IPS-NIHi11 (cell line): ENCODE data around the gene RPL10A.
A peak's percentile ranks its signal among the peaks of the same experiment; 100 is the strongest.

Source experiments
- DNase-seq: peaks from one replicate; pipeline ENCODE4 v3.0.0; 2012; ENCODE audit warnings: mixed read lengths, low spot score

RPL10A gene

GRCh38 chr6:35476004-35476403, 7.8 kb downstream of the RPL10A start:
- DNase-seq, result no peak

- DNase-seq, result no peak
These were observed 8.8 kb downstream of the RPL10A start for GRCh38 chr6:35477028-35477427.

GRCh38 chr6:35477551-35478179, 9.5 kb downstream of the RPL10A start:
- DNase-seq, result no peak

DNA sequence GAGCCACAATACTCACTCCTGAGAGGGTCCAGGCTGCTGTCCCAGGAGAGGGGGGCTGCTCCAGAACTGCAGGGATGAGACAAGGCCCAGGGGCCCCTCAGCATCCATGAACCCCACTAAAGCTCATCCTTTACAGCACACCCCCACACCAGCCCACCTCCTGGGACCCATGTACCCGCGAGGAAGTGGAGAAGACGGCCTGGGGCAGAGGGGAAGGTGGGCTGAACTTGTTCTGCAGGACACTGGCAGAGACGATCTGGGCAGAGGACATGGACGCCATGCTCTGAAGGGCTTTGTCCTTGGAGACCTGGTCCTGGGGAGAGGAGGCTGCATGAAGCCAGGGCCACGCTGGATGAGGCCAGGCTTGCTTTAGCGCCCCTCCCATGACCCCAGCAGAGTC, 10.1 kb downstream of the RPL10A start:
- no peak for DNase-seq

- no peak for DNase-seq
These were observed 12.0 kb downstream of the RPL10A start for GRCh38 chr6:35480176-35480575.

DNA sequence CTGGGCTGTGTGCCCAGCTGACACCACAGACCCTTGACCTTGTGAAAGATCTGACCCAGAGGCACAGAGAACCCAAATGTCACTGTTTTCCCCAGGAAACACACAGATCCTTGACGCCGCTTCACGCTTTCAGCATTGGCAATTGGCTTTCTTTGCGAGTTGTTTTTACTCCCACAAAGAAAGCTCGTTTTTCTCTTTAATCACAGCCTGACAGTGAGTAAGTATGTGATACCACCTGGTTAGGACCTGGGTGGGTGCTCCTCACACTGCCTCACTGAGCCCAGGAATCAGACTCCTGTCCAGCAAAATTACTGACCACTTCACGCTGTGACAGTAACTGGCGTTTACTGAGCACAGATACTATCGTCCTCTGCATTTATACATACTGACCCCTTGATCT, 13.0 kb downstream of the RPL10A start:
- DNase-seq, result no peak

DNA sequence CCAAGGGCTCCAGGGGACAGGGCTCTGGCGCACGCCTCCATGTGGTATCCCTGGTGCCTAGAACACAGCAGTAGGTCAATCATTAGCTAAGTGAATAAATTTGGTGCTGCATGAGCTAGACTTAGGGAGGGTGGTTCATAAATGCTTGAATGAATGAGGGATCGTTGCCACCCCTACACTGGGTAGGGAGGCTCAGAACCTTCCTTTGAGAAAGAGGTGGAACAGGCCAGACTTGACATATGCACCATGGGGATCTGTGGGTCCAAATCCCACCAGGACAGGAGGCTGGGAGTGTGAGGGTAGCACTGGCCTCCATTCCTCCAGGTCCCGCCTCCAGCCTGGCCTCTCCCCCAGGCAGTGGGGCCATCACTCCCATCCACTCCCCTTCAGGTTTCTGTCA, 14.9 kb downstream of the RPL10A start:
- DNase-seq, result no peak

DNA sequence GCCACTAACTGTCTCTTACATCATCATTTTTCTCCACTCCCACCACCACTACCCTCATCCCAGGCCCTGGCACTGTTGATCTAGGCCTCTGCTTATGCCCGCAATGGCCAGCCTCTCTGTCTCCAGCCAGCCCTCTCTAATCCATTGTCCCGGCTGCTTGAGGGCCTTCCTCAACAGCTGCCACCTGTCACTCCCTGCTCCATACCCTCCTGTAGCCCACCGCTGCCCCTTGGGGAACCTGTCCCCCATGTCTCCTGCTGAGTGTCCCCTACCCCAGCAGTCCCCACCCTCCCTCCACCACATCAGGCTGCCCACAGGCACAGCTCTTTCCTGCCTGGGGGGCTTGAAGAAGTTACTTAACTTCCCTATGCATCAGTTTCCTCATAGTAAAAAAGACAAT, 15.3 kb downstream of the RPL10A start:
- DNase-seq, result no peak

- DNase-seq, result no peak
These were observed 15.9 kb downstream of the RPL10A start for GRCh38 chr6:35483893-35484645.

DNA sequence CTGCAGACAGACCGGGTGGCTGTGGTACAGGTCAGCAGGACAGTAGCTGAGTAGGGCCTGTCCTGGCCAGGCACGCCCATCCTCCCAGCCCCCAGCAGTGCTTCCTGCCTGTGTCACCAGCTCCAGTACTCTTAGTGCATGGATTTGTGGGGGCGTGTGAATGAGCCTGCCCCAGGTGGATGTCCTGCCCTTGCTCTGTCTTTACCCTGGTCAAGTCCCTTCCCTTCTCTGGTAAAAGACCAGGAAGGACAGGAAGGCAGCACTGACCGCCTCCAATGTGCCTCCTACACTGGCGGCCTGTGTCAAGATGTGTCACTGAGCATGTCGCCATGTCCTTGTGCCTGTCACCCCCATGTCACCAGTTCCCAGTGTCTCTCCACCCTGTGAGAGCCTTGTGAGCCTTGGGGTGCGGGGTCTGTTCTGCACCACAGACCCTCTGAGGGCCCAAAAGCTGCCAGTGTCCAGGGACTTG, 16.8 kb downstream of the RPL10A start:
- DNase-seq, result peak; percentile 38

DNA sequence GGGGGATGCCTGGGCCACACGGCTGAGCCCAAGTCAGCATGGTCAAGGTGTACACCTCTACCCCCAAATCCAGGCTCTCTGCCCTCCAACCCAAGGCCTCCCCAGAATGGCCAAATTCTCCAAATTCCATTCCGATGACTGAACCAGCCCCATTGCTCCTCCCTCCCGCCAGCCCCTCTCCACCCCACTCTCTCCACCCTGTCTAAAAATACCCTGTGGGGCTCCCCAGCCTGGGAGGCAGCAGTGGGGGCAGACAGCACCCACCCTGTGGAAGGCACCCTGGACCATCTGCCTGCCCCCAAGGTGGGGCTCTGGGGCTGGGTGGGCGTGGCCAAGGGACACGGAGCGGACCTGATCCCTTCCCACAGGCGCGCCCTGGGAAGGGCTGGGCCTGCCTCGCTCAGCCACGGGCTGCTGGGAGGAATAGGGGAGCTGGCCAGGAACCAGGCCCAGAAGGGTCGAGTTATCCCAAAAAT, 17.2 kb downstream of the RPL10A start:
- DNase-seq, result peak; percentile 79

GRCh38 chr6:35486005-35486925, 18.1 kb downstream of the RPL10A start:
- peak; percentile 74 for DNase-seq

GRCh38 chr6:35487658-35488516, 19.7 kb downstream of the RPL10A start:
- DNase-seq, result no peak

DNA sequence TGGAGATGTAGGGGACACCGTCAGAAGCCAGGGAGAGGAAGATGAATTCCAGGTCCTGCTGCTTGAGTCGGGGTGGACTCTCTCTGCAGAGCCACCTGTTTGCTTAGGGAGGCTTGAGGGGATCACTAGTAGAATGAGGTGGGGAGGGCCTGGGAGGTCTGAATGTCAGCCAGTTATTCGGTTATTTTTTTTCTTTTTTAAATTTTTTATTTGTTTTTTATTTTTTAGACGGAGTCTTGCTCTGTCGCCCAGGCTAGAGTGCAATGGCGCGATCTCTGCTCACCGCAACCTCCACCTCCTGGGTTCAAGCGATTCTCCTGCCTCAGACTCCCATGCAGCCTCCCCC, 20.3 kb downstream of the RPL10A start:
- DNase-seq, result no peak

DNA sequence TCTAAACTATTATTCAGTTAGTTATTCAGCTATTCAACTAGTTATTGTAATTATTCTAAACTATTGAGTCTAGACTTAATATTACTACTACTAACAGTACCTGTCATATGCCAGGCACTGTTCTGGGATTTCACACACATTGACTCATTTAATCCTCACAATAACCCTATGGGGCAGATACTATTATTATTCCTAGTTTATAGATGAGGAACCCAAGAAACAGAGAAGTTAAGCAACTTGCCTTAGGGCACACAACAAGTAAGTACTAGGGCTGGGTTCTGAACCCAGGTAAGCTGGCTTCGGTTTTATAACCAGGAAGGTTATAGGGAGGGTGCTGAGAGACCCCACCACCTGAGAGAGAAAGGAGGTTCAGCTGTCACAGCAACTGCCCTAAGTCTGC, 20.9 kb downstream of the RPL10A start:
- no peak for DNase-seq

- peak; percentile 77 for DNase-seq
These were observed 22.0 kb downstream of the RPL10A start for GRCh38 chr6:35489995-35490791.

- no peak for DNase-seq
These were observed 22.8 kb downstream of the RPL10A start for GRCh38 chr6:35490821-35491557.

- no peak for DNase-seq
These were observed 23.5 kb downstream of the RPL10A start for GRCh38 chr6:35491558-35492257.

DNA sequence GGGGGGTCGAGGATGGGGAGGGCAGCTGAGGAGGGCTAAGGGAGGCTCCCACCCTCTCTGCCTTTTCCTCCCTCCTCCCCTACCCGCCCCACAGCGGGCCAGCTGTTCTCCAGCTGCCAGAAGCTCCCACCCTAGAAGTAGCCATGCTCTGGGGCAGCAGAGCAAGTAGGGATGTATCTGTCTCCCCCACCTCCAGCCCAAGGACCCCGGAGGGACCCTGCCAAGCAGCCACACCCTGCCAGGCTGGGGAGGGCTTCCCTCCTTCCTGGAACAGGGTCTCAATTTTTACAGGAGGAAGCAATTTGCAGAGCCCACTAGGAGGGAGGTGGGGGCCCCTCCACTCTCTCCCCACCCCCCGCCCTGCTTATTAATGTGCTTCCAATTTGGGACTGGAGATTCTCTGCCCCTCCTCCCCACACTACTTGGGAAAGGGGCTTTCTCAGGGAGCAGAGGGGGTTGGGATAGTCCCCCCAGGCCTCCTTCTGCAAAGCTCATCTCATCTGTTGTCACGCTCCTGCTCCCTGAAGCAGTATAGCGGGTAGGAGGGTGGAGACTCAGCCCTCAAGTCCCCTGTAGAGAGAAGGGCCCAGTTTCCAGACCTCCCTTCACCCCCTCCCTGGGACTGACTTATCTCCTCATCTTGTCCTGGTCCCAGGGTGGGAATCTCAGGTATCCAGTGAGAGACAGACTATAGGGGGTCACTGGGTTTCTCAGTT, 24.2 kb downstream of the RPL10A start:
- no peak for DNase-seq
